ENCODE measurements around the gene ADCK2.

ADCK2 gene

DNA sequence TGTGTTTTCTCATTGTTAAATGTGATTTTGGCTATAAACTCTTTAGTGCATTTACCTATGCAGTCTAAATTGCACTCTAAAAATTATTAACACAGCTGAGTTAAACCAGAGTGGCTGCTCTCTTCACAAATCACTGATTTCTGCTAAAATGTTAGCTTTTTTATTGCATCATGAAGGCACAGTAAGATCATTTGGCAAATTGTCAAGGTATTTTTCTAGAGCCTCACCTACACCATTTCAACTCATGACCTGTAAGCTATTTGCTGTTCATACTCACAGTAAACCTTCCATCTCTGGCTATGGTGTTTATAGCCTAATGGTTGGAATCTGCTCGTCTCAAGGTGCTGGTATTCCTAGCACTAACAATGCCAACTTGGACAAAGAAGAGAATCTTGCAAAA is 49.5 kb downstream of the ADCK2 start:
- no peak overlapping the region for H3K4me3 ChIP-seq (ENCODE audit: low read depth, low read length)
- no peak for DNase-seq (ENCODE audit: low read depth)
- TF ChIP-seq POLR2A (IDR thresholded peaks at IDR 0.05; ENCODE audit: extremely low read depth, insufficient read length) (no peak), MYC (IDR thresholded peaks at IDR 0.05; ENCODE audit: low read depth, low read length) (no peak)
- TF ChIP-seq, protein P1, sequence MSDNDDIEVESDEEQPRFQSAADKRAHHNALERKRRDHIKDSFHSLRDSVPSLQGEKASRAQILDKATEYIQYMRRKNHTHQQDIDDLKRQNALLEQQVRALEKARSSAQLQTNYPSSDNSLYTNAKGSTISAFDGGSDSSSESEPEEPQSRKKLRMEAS (IDR thresholded peaks at IDR 0.05; ENCODE audit: low read depth, low read length): no peak
- TF ChIP-seq, protein P2, sequence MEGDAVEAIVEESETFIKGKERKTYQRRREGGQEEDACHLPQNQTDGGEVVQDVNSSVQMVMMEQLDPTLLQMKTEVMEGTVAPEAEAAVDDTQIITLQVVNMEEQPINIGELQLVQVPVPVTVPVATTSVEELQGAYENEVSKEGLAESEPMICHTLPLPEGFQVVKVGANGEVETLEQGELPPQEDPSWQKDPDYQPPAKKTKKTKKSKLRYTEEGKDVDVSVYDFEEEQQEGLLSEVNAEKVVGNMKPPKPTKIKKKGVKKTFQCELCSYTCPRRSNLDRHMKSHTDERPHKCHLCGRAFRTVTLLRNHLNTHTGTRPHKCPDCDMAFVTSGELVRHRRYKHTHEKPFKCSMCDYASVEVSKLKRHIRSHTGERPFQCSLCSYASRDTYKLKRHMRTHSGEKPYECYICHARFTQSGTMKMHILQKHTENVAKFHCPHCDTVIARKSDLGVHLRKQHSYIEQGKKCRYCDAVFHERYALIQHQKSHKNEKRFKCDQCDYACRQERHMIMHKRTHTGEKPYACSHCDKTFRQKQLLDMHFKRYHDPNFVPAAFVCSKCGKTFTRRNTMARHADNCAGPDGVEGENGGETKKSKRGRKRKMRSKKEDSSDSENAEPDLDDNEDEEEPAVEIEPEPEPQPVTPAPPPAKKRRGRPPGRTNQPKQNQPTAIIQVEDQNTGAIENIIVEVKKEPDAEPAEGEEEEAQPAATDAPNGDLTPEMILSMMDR (IDR thresholded peaks at IDR 0.05; ENCODE audit: low read depth, low read length): no peak

DNA sequence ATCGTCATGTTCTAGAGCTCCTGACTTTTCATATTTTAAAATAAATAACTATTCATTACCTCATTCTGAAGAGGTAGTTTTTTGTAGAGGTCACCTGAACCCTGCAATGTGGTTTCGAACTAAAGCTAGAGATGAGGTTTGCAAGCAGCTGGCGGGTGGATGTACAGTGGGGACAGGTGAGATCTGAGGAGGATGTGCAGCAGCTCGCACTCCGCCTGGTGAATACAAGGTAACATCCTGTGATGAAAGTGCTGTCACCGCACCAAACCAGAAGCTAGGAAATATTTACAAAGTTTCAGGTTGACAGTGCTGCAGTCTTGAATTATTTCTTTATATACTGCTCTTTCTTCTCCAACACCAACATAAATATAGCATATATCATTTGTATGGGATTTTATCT is 50.3 kb downstream of the ADCK2 start:
- TF ChIP-seq, protein P2 (IDR thresholded peaks at IDR 0.05; ENCODE audit: low read depth, low read length): no peak
- no peak for TF ChIP-seq POLR2A (IDR thresholded peaks at IDR 0.05; ENCODE audit: extremely low read depth, insufficient read length)
- TF ChIP-seq MYC (IDR thresholded peaks at IDR 0.05; ENCODE audit: low read depth, low read length): no peak
- TF ChIP-seq, protein P1 (IDR thresholded peaks at IDR 0.05; ENCODE audit: low read depth, low read length): no peak
- DNase-seq (ENCODE audit: low read depth): no peak
- no peak overlapping the region for H3K4me3 ChIP-seq (ENCODE audit: low read depth, low read length)

DNA sequence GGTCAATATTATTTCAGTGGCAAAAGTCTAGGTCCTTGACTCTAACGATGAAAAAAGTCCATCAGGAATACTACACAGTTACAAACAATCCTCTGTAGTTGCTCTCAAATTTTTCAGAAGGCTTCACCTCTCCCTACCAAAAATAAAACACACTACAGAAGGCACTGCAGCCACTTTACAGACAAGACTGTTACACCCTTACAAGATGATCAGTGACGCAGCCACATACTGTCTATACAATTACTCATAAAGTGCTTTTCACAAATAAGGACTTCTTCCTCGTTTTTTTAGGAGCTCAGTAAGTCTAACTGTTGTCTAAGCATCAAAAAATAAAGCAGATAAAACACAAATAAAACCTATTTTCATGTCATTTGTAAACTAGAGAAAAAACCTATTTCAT is 50.8 kb downstream of the ADCK2 start:
- no peak overlapping the region for H3K4me3 ChIP-seq (ENCODE audit: low read depth, low read length)
- TF ChIP-seq, protein P2 (IDR thresholded peaks at IDR 0.05; ENCODE audit: low read depth, low read length): no peak
- TF ChIP-seq POLR2A (IDR thresholded peaks at IDR 0.05; ENCODE audit: extremely low read depth, insufficient read length) (no peak), MYC (IDR thresholded peaks at IDR 0.05; ENCODE audit: low read depth, low read length) (no peak)
- TF ChIP-seq, protein P1 (IDR thresholded peaks at IDR 0.05; ENCODE audit: low read depth, low read length): no peak
- DNase-seq (ENCODE audit: low read depth): no peak

DNA sequence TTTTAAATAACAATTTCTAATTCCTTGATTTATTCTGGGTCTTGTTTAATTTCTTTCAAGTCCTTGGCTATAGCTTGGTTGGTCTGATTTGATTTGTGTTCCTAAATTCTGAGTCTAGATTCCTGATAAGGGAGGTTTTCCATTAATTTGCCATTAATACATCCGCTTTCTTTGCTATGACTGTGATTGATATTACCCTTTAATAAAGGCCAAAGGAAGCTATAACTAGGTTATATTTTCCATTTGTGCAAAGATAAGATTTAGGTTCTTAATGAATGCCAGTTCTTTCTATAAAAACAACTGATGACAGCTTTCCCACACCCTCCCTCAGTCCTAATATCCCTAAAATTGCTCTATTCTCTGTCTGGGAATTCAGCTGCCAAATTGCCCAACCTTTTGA is 52.0 kb downstream of the ADCK2 start:
- TF ChIP-seq, protein P2 (IDR thresholded peaks at IDR 0.05; ENCODE audit: low read depth, low read length): no peak
- TF ChIP-seq, protein P1 (IDR thresholded peaks at IDR 0.05; ENCODE audit: low read depth, low read length): no peak
- TF ChIP-seq MYC (IDR thresholded peaks at IDR 0.05; ENCODE audit: low read depth, low read length) (no peak), POLR2A (IDR thresholded peaks at IDR 0.05; ENCODE audit: extremely low read depth, insufficient read length) (no peak)
- H3K4me3 ChIP-seq (ENCODE audit: low read depth, low read length): no peak overlapping the region
- no peak for DNase-seq (ENCODE audit: low read depth)

DNA sequence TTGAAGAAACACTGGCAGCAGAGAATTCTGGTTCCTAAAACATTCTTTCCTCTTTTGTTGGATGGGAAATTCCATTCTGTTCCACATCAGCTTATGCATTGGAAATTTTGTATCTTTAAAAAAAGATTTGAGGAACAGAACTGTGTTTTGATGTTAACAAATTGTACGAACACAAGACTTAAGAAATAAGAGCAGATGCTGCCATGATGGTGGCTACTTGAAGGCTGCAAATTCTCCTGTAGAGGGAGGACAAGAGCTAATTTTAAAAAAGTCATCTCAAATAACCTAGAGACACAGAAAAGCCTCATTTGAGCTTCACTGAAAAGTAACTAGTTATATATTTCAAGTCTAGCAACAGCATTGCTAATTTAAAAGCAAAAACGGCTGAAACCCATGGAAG is 53.5 kb downstream of the ADCK2 start:
- TF ChIP-seq MYC (IDR thresholded peaks at IDR 0.05; ENCODE audit: low read depth, low read length): no peak
- TF ChIP-seq, protein P1 (IDR thresholded peaks at IDR 0.05; ENCODE audit: low read depth, low read length): no peak
- TF ChIP-seq, protein P2 (IDR thresholded peaks at IDR 0.05; ENCODE audit: low read depth, low read length): peak; percentile 41
- no peak for TF ChIP-seq POLR2A (IDR thresholded peaks at IDR 0.05; ENCODE audit: extremely low read depth, insufficient read length)
- no peak overlapping the region for H3K4me3 ChIP-seq (ENCODE audit: low read depth, low read length)
- DNase-seq (ENCODE audit: low read depth): peak; percentile 43

DNA sequence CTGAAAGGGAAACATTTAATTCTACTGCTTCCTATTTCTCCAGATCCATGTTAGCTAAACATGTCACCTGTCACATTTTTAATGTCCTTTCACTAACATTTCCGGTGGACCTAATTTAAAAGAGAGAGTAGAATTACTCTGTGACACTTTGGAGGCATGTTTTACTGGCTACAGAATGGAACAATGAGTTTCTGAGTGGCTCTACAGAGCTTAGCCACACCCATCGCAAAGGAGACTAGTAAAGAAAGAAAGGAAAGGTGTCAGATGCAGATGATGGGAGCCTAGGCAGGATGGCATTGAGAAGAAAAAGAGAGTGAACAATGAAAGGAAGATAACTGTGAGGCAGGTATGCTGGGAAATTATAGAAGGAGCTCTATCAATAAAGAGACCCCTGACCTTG is 59.7 kb downstream of the ADCK2 start:
- no peak for DNase-seq (ENCODE audit: low read depth)
- TF ChIP-seq, protein P2 (IDR thresholded peaks at IDR 0.05; ENCODE audit: low read depth, low read length): no peak
- no peak overlapping the region for H3K4me3 ChIP-seq (ENCODE audit: low read depth, low read length)

Measured in NB4 (cell line).